Measurements from ENCODE around the gene C5orf63. TPM values are rescaled to one million over a fixed set of nuclear protein-coding genes. Genes with fewer than 3 reads are reported as not detected.
"Not testable (repeated sequence)": the region's sequence is repeated elsewhere in the genome, so short reads cannot be mapped to it uniquely, and the experiment has no call there.

C5orf63 gene
- total RNA-seq, 1 donor from 2014 or later: 2.3 TPM

DNA sequence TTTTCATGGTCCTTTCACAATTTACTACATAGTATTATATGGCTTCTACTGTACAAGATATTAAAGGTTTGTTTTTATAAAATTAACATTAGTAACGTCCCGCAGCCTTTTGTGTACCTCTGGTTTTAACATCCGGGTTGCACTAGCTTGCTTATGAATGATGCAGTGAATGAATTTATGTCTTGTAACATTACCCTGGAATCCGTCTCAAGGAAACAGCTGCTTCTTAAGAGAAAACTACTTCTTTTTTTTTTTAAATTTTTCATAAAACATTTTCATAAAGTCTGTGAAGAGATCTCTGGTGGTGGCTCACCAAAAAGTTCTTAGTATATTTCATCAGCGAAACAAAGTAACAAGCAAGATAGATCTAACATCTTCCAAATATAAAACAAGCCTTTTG is 66.6 kb downstream of the C5orf63 start:
- H3K9me3 Mint-ChIP-seq: no peaks in the 10 kb centered on the region
- H3K27ac Mint-ChIP-seq (ENCODE audit: unreplicated experiment): no peak overlapping the region
- DNase-seq (ENCODE audit: low read depth, low spot score): no peak
- H3K4me1 Mint-ChIP-seq: peaks cover 9% of the 10 kb centered on the region
- no peaks in the 10 kb centered on the region for H3K36me3 Mint-ChIP-seq (ENCODE audit: low read depth)
- no peaks in the 10 kb centered on the region for H3K27me3 Mint-ChIP-seq (ENCODE audit: low read depth)
- TF ChIP-seq, protein P1, sequence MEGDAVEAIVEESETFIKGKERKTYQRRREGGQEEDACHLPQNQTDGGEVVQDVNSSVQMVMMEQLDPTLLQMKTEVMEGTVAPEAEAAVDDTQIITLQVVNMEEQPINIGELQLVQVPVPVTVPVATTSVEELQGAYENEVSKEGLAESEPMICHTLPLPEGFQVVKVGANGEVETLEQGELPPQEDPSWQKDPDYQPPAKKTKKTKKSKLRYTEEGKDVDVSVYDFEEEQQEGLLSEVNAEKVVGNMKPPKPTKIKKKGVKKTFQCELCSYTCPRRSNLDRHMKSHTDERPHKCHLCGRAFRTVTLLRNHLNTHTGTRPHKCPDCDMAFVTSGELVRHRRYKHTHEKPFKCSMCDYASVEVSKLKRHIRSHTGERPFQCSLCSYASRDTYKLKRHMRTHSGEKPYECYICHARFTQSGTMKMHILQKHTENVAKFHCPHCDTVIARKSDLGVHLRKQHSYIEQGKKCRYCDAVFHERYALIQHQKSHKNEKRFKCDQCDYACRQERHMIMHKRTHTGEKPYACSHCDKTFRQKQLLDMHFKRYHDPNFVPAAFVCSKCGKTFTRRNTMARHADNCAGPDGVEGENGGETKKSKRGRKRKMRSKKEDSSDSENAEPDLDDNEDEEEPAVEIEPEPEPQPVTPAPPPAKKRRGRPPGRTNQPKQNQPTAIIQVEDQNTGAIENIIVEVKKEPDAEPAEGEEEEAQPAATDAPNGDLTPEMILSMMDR (conservative IDR thresholded peaks at IDR 0.05): no peak
- H3K4me3 Mint-ChIP-seq: no peak overlapping the region

DNA sequence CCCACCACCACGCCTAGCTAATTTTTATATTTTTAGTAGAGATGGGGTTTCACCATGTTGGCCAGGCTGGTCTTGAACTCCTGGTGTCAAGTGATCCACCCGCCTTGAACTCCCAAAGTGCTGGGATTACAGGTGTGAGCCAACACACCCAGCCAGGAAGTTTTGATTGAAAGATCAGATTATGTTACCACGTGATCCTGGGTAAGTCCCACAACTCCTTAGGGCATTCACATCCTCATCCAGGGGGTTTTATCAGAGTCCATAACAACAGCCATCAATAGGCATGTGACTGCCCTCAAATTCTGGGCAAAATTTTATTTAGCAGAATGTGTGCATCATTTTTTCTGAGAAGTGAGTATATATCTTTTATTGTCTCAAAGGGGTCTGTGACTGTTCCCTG is 68.0 kb downstream of the C5orf63 start:
- not testable (repeated sequence) for H3K9me3 Mint-ChIP-seq; H3K36me3 Mint-ChIP-seq (ENCODE audit: low read depth); H3K4me1 Mint-ChIP-seq; DNase-seq (ENCODE audit: low read depth, low spot score); H3K27me3 Mint-ChIP-seq (ENCODE audit: low read depth); H3K27ac Mint-ChIP-seq (ENCODE audit: unreplicated experiment); H3K4me3 Mint-ChIP-seq

DNA sequence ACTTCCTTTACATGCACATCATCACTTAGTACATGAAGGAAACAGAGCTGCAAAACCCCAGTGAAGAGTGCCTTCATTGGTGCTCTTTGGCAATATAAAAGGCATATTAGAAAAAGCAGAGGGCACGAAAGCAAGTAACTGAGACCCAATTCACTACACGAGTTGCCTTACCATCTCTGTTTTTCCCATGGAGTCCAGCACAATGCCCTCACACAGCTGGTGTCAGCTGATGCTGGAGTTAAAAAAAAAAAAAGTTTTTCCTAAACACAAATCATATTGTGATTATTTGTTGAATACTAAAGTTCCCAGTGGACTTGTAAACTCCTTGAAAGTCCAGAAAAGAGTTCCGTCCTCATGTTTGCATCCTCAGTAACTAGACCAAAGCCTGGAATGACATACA is 68.6 kb downstream of the C5orf63 start:
- TF ChIP-seq, protein P1 (conservative IDR thresholded peaks at IDR 0.05): no peak
- no peak overlapping the region for H3K4me3 Mint-ChIP-seq
- no peaks in the 10 kb centered on the region for H3K36me3 Mint-ChIP-seq (ENCODE audit: low read depth)
- DNase-seq (ENCODE audit: low read depth, low spot score): no peak
- no peak overlapping the region for H3K27ac Mint-ChIP-seq (ENCODE audit: unreplicated experiment)
- no peaks in the 10 kb centered on the region for H3K9me3 Mint-ChIP-seq
- H3K4me1 Mint-ChIP-seq: peaks cover 9% of the 10 kb centered on the region
- H3K27me3 Mint-ChIP-seq (ENCODE audit: low read depth): no peaks in the 10 kb centered on the region

DNA sequence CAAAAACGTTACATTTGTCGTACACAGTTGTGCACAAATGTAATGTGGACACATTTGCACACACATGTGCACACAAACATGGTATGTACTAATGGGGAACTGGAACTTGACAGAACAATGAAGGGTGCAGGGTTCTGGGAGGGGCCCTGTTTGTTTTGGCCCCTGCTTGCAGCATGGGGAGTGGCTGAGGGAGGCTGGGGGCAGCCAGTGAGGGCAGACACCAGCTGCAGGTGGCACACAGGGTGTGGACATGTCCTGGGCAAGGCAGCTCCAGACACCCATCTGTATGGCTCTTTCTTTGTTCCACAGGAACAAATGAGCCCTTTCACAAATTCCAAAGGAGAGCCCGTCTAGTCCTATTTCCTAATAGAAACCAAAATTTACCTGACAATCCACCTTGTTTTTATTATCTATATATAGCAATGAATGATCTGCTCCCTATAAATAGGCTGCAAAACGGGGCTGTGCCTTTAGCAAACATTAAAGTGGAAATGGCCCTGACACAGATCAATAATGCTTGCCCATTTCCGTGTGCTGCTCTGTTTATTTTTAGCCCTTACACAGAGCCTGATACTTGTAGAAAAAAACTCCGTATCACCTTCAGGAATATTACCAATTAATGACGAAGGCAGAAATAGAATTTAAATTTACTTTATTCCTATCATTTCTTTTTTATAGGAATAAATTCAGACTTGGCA is 69.4 kb downstream of the C5orf63 start:
- TF ChIP-seq, protein P1 (conservative IDR thresholded peaks at IDR 0.05): no peak
- DNase-seq (ENCODE audit: low read depth, low spot score): no peak
- no peaks in the 10 kb centered on the region for H3K27me3 Mint-ChIP-seq (ENCODE audit: low read depth)
- H3K9me3 Mint-ChIP-seq: no peaks in the 10 kb centered on the region
- H3K4me1 Mint-ChIP-seq: peaks cover 16% of the 10 kb centered on the region
- H3K4me3 Mint-ChIP-seq: no peak overlapping the region
- H3K27ac Mint-ChIP-seq (ENCODE audit: unreplicated experiment): no peak overlapping the region
- no peaks in the 10 kb centered on the region for H3K36me3 Mint-ChIP-seq (ENCODE audit: low read depth)

DNA sequence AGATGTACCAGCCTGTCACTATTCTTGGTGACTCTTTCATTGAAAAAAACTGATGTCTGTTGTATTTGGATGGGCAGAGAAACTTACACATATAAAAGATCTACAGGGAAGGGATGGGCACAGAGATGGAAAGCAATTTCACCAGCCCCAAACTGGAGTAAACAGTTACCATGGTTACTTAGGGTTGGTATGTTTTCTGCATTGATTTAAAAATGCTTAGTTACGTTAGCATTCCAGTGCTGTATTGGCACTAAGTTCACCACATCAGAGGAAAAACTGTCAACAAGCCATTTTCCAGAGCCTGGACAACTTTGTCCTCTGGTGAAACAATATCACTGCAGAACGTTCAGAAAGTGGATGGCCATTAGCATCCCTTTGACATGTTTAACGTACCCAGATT is 70.9 kb downstream of the C5orf63 start:
- Mint-ChIP-seq H3K9me3 (no peaks in the 10 kb centered on the region), H3K4me3 (no peak overlapping the region), H3K4me1 (peaks cover 18% of the 10 kb centered on the region), H3K27ac (ENCODE audit: unreplicated experiment) (no peak overlapping the region), H3K36me3 (ENCODE audit: low read depth) (no peaks in the 10 kb centered on the region), H3K27me3 (ENCODE audit: low read depth) (no peaks in the 10 kb centered on the region)
- DNase-seq (ENCODE audit: low read depth, low spot score): no peak
- TF ChIP-seq, protein P1 (conservative IDR thresholded peaks at IDR 0.05): no peak

DNA sequence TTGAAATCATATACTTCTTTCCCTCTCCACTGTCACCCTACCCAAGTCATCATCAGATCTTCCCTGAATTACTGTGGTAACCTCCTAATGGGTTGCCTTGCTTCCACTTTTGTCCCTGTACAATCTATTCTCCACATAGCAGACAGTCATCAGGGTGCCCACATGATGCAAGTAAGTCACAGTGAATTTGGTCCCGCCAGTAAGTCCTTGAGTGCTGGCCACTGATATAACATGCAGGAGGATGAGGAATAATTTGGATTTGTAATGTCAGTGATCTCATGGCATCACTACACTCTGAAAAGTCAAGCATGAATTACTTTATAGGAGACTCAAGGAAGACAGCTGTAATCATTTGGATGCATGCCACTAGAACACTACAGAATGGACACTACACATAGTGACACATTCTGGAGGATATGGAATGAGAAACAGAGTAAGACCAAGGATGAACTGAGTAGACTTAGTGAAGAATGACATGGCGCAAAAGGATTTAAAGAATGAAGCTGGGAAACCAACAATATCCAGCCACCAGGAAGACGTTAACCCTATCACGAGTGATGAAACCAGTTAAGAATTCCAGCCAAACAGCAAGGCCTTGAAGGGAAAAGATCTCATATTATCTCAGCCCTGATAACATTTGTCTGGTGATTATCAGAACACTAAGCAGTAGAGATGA is 71.5 kb downstream of the C5orf63 start:
- Mint-ChIP-seq H3K27ac (ENCODE audit: unreplicated experiment) (no peak overlapping the region), H3K4me1 (peaks cover 18% of the 10 kb centered on the region), H3K27me3 (ENCODE audit: low read depth) (no peaks in the 10 kb centered on the region), H3K36me3 (ENCODE audit: low read depth) (no peaks in the 10 kb centered on the region), H3K4me3 (no peak overlapping the region), H3K9me3 (no peaks in the 10 kb centered on the region)
- no peak for DNase-seq (ENCODE audit: low read depth, low spot score)
- TF ChIP-seq, protein P1 (conservative IDR thresholded peaks at IDR 0.05): no peak
